OCI-LY1 (cell line): ENCODE measurements around the gene FGD4.

Experiments
- H2AFZ ChIP-seq: fragments of 200-600 bp; sonication (generic), shearing (Covaris generic); 2 replicates; pipeline ENCODE4 v1.6.0; 2014; ENCODE audit warnings: antibody characterized with exemption, mild to moderate bottlenecking, low read length
- H3F3A ChIP-seq: fragments of 200-600 bp; sonication (generic), shearing (Covaris generic); 2 replicates; pipeline ENCODE4 v1.6.0; 2014; ENCODE audit warnings: mild to moderate bottlenecking, antibody characterized with exemption, low read length, moderate library complexity; ENCODE audit not compliant: insufficient read depth
- H3K27ac ChIP-seq: fragments of 200-600 bp; sonication (generic); 2 replicates; pipeline ENCODE4 v1.5.1; 2014; ENCODE audit warnings: low read length, mixed run types, mild to moderate bottlenecking, low read depth; ENCODE audit not compliant: poor library complexity, severe bottlenecking
- H3K27me3 ChIP-seq: fragments of 200-600 bp; sonication (generic); 2 replicates; pipeline ENCODE4 v1.6.0; 2014; ENCODE audit warnings: antibody characterized with exemption, mild to moderate bottlenecking, low read length, moderate library complexity; ENCODE audit not compliant: insufficient read depth
- H3K36me3 ChIP-seq: fragments of 200-600 bp; sonication (generic); 2 replicates; pipeline ENCODE4 v1.6.1; 2014; ENCODE audit warnings: mild to moderate bottlenecking, antibody characterized with exemption, low read length, moderate library complexity, mixed read lengths; ENCODE audit not compliant: insufficient read depth
- H3K4me1 ChIP-seq: fragments of 200-600 bp; sonication (generic); 2 replicates; pipeline ENCODE4 v1.5.1; 2014; ENCODE audit warnings: mild to moderate bottlenecking, low read length, moderate library complexity; ENCODE audit not compliant: insufficient read depth, severe bottlenecking
- H3K4me2 ChIP-seq: fragments of 200-600 bp; sonication (generic), shearing (Covaris generic); 2 replicates; pipeline ENCODE4 v1.6.1; 2014; ENCODE audit warnings: low read length
- H3K4me3 ChIP-seq: fragments of 200-600 bp; sonication (generic); 2 replicates; pipeline ENCODE4 v1.5.1; 2014; ENCODE audit warnings: low read length, low read depth, mild to moderate bottlenecking, mixed read lengths; ENCODE audit not compliant: poor library complexity, severe bottlenecking
- H3K79me2 ChIP-seq: fragments of 200-600 bp; shearing (Covaris generic); 2 replicates; pipeline ENCODE4 v1.6.1; 2016; ENCODE audit warnings: mixed run types, low read length, mixed read lengths; ENCODE audit not compliant: insufficient read depth
- H3K9ac ChIP-seq: fragments of 200-600 bp; sonication (generic), shearing (Covaris generic); 2 replicates; pipeline ENCODE4 v1.6.1; 2014; ENCODE audit warnings: mild to moderate bottlenecking, low read length, mixed read lengths
- H3K9me2 ChIP-seq: fragments of 200-600 bp; sonication (generic), shearing (Covaris generic); 2 replicates; pipeline ENCODE4 v1.6.1; 2014; ENCODE audit warnings: low read depth, mild to moderate bottlenecking, low read length, mixed read lengths
- H3K9me3 ChIP-seq: fragments of 200-600 bp; shearing (Covaris generic); 2 replicates; pipeline ENCODE4 v1.6.1; 2014; ENCODE audit warnings: low read length, mixed read lengths
- H4K20me1 ChIP-seq: fragments of 200-600 bp; sonication (generic), shearing (Covaris generic); 2 replicates; pipeline ENCODE4 v1.6.0; 2016; ENCODE audit warnings: mild to moderate bottlenecking, low read length; ENCODE audit not compliant: insufficient read depth
- EZH2 ChIP-seq: fragments of 200-600 bp; sonication (generic), shearing (Covaris generic); IDR thresholded peaks from 2 replicates; pipeline ENCODE4 v1.8.0; 2017; ENCODE audit warnings: borderline replicate concordance, mixed run types, mild to moderate bottlenecking, antibody characterized with exemption, low read length, moderate library complexity, mixed read lengths
- TF ChIP-seq, protein P1 (sequence below): fragments of 200-600 bp; sonication (generic), shearing (Covaris generic); IDR thresholded peaks from 2 replicates; pipeline ENCODE4 v1.5.1; 2017; ENCODE audit warnings: mild to moderate bottlenecking, antibody characterized with exemption, low read length, moderate library complexity, mixed read lengths

Gene FGD4

DNA sequence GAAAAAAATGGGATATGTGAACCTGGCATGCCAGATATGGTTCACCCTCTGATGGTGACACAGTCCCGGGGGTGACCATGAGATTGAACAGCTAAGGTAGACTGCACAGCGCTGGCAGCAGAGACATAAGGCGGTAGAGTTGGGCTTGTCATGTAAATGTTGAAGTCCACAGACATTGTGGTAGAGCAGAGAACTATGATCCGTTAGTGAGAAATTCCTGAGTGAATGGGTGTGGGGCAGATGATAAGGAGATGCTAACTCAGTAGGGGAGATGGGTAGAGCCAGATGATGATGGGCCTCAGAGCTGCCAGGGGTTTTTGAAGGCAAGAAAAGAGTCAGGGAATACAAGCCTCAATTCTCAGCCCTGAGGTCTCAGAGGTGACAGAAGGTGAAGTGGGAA, 228.6 kb downstream of the FGD4 start:
- Histone ChIP-seq H3K9me3 (no peaks in the 10 kb centered on the region), H3K4me2 (no peak overlapping the region)

DNA sequence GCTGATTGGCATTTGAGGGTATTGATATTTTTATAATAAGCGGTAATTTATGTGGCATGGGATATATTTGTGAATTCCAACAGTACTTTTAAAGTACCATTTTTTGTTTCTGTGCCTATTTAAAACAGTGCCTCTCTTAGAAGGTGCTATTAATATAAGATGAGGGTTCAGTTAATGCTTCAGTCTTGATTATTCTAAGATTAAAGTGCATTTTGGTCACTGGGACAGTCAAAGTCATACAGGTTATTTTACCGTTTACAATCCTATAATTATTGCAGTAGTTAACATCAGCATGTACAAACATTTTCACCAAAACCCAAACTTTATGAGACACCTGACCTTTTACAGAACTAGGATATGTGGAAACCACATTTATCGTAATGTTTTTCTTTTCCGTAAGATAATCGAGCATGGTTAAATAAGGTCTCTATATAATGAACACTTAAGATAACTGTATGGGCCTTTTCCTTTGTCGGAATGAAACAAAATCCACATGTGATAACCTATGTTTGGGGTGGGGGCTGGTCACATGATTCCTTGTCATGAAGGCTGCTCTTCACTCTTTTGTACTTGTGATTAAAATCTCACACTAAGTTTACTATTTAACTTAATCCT, 242.0 kb downstream of the FGD4 start:
- no peaks in the 10 kb centered on the region for H3K9me3 ChIP-seq
- H3K79me2 ChIP-seq: no peaks in the 10 kb centered on the region
- no peak overlapping the region for H3K9ac ChIP-seq
- H3F3A ChIP-seq: no peaks in the 10 kb centered on the region
- peaks cover 46% of the 10 kb centered on the region for H3K36me3 ChIP-seq
- H3K9me2 ChIP-seq: no peaks in the 10 kb centered on the region
- H3K4me1 ChIP-seq: no peaks in the 10 kb centered on the region
- H3K27me3 ChIP-seq: no peaks in the 10 kb centered on the region
- TF ChIP-seq, protein P1, sequence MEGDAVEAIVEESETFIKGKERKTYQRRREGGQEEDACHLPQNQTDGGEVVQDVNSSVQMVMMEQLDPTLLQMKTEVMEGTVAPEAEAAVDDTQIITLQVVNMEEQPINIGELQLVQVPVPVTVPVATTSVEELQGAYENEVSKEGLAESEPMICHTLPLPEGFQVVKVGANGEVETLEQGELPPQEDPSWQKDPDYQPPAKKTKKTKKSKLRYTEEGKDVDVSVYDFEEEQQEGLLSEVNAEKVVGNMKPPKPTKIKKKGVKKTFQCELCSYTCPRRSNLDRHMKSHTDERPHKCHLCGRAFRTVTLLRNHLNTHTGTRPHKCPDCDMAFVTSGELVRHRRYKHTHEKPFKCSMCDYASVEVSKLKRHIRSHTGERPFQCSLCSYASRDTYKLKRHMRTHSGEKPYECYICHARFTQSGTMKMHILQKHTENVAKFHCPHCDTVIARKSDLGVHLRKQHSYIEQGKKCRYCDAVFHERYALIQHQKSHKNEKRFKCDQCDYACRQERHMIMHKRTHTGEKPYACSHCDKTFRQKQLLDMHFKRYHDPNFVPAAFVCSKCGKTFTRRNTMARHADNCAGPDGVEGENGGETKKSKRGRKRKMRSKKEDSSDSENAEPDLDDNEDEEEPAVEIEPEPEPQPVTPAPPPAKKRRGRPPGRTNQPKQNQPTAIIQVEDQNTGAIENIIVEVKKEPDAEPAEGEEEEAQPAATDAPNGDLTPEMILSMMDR: no peak
- TF ChIP-seq EZH2: no peak
- no peak overlapping the region for H3K4me3 ChIP-seq
- no peaks in the 10 kb centered on the region for H4K20me1 ChIP-seq
- H3K27ac ChIP-seq: no peak overlapping the region
- no peak overlapping the region for H3K4me2 ChIP-seq
- no peak overlapping the region for H2AFZ ChIP-seq

More for the DNA sequence above, 228.6 kb downstream of the FGD4 start:
- Histone ChIP-seq H3K4me1 (no peaks in the 10 kb centered on the region), H3K27ac (no peak overlapping the region), H3K36me3 (peaks cover 22% of the 10 kb centered on the region), H3K9me2 (no peaks in the 10 kb centered on the region), H3F3A (no peaks in the 10 kb centered on the region), H3K9ac (no peak overlapping the region), H2AFZ (no peak overlapping the region), H3K79me2 (no peaks in the 10 kb centered on the region), H3K27me3 (no peaks in the 10 kb centered on the region), H3K4me3 (no peak overlapping the region), H4K20me1 (no peaks in the 10 kb centered on the region)
- TF ChIP-seq, protein P1: no peak
- no peak for TF ChIP-seq EZH2

DNA sequence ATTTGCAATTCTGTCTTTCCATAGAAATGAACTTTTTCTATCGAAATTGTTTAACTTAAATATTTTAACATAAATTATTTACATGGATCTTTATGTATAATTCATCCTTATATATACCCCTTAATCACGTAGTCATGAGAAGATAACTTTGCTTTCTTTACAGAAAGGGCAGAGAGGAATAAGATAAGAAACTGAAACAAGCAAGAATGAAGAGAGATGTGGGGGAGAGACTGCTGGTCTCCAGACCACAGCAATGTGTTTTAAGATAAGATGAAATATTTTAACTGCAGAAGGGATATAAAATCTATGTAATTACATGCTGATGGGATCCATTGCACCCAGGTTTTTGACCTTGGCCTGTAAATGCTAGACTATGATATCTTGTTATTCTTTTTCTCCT, 245.1 kb downstream of the FGD4 start:
- Histone ChIP-seq H3K4me3 (no peak overlapping the region), H3K4me1 (no peaks in the 10 kb centered on the region), H3F3A (no peaks in the 10 kb centered on the region), H3K27ac (no peak overlapping the region), H3K4me2 (no peak overlapping the region), H2AFZ (no peak overlapping the region), H3K27me3 (no peaks in the 10 kb centered on the region), H3K9ac (no peak overlapping the region), H3K9me2 (no peaks in the 10 kb centered on the region), H4K20me1 (no peaks in the 10 kb centered on the region), H3K36me3 (peaks cover 24% of the 10 kb centered on the region), H3K79me2 (no peaks in the 10 kb centered on the region), H3K9me3 (no peaks in the 10 kb centered on the region)
- no peak for TF ChIP-seq EZH2
- TF ChIP-seq, protein P1: no peak
